ENCODE measurements around the gene CPSF4.

CPSF4 gene

GRCh38 chr7:99478464-99479440 lies 40.0 kb downstream of the CPSF4 start:
- H3K4me3 ChIP-seq (ENCODE audit: low read depth, low read length), result no peak overlapping the region
- CTCF ChIA-PET, result no interaction called here
- POLR2A ChIA-PET, result no interaction called here
- no peak for DNase-seq (ENCODE audit: low read depth, low spot score)
- no peak for TF ChIP-seq CTCF (IDR thresholded peaks at IDR 0.05; ENCODE audit: insufficient read depth, low read length, missing control alignments)

GRCh38 chr7:99485094-99485493 lies 46.4 kb downstream of the CPSF4 start:
- POLR2A ChIA-PET, result no interaction called here
- CTCF ChIA-PET, result no interaction called here
- no peak for TF ChIP-seq CTCF (IDR thresholded peaks at IDR 0.05; ENCODE audit: insufficient read depth, low read length, missing control alignments)

GRCh38 chr7:99489235-99489634 lies 50.5 kb downstream of the CPSF4 start:
- TF ChIP-seq CTCF (IDR thresholded peaks at IDR 0.05; ENCODE audit: insufficient read depth, low read length, missing control alignments), result no peak
- ChIA-PET POLR2A (no interaction called here), CTCF (interaction anchor here (1.0 kb wide), 1 partner anchor 14 kb away, joined by 3 read pairs; no protein-coding TSS in a partner anchor)
- H3K4me3 ChIP-seq (ENCODE audit: low read depth, low read length), result no peak overlapping the region
- DNase-seq (ENCODE audit: low read depth, low spot score), result no peak

More at GRCh38 chr7:99485094-99485493, 46.4 kb downstream of the CPSF4 start:
- no peak for DNase-seq (ENCODE audit: low read depth, low spot score)
- no peak overlapping the region for H3K4me3 ChIP-seq (ENCODE audit: low read depth, low read length)

GRCh38 chr7:99490878-99491277 lies 52.1 kb downstream of the CPSF4 start:
- H3K4me3 ChIP-seq (ENCODE audit: low read depth, low read length), result no peak overlapping the region
- CTCF ChIA-PET, result interaction anchor here (1.0 kb wide), 1 partner anchor 90 kb away, joined by 3 read pairs; no protein-coding TSS in a partner anchor
- POLR2A ChIA-PET, result no interaction called here
- TF ChIP-seq CTCF (IDR thresholded peaks at IDR 0.05; ENCODE audit: insufficient read depth, low read length, missing control alignments), result no peak
- DNase-seq (ENCODE audit: low read depth, low spot score), result no peak

GRCh38 chr7:99493823-99494222 lies 55.1 kb downstream of the CPSF4 start:
- no peak for TF ChIP-seq CTCF (IDR thresholded peaks at IDR 0.05; ENCODE audit: insufficient read depth, low read length, missing control alignments)
- ChIA-PET POLR2A (no interaction called here), CTCF (no interaction called here)
- H3K4me3 ChIP-seq (ENCODE audit: low read depth, low read length), result no peak overlapping the region
- DNase-seq (ENCODE audit: low read depth, low spot score), result no peak

- CTCF ChIA-PET, result interaction anchor here (1.2 kb wide), 1 partner anchor 11 kb away, joined by 3 read pairs; no protein-coding TSS in a partner anchor
- POLR2A ChIA-PET, result no interaction called here
- H3K4me3 ChIP-seq (ENCODE audit: low read depth, low read length), result peak overlapping the region; percentile 93
- no peak for DNase-seq (ENCODE audit: low read depth, low spot score)
- TF ChIP-seq CTCF (IDR thresholded peaks at IDR 0.05; ENCODE audit: insufficient read depth, low read length, missing control alignments), result no peak
These were observed 59.2 kb downstream of the CPSF4 start for GRCh38 chr7:99497766-99498545.

Data from AG04449 (cell line).